Brain pericyte (primary cell): Measurements from ENCODE around the gene CCDC106.

Source experiments
- DNase-seq: peaks from one replicate; pipeline ENCODE4 v3.0.0-alpha.2; 2012; ENCODE audit warnings: low read depth, low spot score

CCDC106 gene

DNA sequence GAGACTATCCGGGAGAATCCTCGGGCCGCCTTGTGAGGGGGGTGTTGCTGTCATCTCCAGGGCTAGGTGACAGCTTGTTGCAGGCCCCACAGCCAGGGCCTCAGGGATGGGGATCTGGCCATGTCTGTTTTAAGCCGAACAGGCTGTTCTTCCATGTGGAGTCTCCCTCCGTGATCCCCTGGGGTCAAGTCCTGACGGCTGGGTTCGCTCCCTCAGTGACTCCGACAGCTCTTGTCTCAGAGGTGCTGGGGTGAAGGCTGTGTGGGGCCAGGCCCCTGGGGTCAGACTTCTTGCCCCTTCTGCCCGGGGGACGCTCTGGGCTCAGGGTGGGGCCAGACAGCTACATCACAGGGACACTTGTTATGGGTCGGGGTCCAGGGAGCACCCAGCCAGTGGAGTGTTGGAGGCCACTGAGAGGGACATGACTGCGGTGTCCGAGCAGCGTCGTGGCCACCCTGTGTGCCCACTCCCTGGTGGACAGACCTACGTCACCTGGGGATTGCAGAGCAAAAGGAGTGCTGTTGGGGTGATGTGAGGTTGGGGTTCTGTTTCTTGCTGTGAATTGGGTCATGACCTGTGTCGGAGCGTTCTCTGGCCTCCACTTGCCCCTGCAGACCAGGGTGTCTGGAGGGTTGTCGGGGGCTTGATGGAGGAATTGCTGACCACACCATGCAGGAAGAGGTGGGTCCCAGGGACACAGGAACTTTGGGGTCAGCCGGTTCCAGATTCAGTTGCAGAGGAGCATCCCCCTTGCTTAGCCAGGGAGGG is 48.5 kb downstream of the CCDC106 start:
- DNase-seq: no peak

DNA sequence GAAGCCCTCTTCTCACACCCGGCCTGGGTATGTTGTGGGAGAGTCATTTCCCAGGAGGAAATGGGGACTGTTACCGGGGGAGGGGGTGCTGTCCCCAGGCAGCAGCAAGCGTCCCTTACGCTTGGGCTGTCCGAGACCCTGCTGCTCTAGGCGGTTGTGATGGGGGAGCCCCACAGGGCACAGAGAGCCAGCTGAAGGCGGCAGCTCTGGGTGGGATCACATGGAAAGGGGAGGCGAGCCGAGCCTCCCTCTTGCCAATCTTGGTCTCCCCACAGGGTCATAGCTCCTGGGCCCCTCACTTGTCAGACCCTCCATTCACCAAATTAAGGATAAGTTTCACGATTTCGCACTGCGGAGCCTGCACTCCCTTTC is 49.0 kb downstream of the CCDC106 start:
- no peak for DNase-seq

DNA sequence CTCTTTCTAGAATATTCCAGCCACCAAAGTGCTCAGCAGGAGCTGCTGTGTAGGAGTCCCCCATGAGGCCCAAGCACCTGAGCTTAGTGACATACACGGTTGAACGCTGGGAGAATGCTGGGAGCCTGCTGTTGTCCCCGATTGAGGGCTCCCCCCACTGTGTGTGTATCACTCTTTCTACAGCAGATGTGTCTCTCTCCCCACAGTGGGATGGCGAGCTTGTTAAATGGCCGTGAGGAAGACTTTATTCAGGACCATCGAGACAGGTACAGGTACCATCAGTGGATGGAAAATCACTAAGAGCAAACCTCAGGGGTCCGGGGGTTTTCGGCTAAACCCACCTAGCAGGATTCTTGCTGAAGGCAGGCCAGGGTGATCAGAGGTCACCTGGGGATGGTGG is 49.7 kb downstream of the CCDC106 start:
- no peak for DNase-seq

DNA sequence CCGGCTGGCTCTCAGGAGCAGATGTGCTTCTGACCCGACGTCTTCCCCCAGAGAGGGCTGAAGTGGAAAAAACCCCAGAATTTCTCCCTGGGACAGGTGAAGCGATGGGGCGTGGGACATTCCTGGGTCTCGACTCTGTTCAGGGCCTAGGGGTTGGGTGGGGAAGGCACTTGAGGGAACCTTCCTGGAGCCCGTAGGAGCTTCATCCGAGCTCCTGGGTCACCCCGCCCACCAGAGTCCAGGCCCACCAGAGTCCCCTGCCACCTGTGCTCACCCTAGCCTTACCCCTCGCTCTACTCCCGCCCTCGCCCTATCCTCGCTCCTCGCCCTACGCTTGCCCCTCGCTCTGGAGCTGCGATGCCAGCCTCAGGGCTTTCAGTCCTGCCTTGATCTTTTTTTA is 50.2 kb downstream of the CCDC106 start:
- no peak for DNase-seq

DNA sequence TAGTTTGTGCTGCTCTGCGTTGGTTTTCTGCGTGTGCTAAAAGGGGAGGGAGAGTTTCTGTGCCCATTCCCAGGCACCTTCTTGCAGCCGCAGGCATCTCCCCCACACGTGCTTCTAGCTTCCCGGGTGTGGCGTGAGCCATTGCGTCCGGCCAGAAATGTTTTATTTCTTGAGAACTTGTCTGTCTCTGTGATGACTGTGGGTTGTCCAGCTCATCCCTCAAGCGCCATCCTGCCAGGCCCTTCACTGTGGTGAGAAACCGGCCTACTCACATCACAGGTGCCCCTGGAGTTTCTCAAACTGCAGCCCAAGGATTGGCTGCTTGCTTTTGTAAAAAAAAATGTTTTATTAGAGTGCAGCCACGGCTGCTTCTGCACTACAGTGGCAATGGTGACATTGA is 51.2 kb downstream of the CCDC106 start:
- no peak for DNase-seq

DNA sequence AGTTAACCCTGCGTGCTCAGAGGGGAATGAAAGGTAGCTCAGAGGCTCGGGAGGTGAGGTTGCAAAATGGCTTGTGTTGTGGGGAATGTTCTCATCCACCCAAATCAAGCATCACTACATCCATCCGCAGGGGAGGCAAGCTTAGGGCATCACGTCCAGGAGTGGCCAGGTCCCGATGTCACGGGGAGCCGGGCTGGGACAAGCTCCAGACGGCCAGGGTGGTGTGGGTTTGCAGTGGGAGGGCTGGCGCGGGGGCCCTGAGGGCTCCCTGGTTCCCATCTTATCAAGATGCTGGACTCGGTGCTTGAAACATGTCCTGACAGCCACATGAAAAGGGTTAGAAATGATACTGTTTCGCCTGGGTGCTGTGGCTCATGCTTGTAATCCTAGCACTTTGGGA is 52.8 kb downstream of the CCDC106 start:
- no peak for DNase-seq

DNA sequence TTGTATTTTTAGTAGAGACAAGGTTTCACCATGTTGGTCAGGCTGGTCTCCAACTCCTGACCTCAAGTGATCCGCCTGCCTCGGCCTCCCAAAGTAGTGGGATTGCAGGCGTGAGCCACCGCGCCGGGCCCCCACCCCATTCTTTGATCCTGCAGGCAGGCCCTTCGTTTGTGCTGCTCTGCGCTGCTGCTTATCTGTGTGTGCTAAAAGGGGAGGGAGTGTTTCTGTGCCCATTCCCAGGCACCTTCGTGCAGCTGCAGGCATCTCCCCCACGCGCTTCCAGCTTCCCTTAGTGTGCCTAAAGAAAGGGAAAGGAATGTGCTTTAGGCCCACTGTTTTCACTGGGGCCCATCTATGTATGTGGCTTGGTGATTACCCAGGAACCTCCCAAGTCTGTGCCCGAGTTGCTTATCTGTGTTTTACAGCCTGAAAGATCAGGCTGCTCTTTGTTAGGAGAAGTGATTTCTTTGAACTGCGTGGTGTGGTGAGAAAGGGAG is 54.2 kb downstream of the CCDC106 start:
- DNase-seq: no peak
